ENCODE data around the gene PRKCH. TPM values are rescaled to one million over a fixed set of nuclear protein-coding genes. Genes with fewer than 3 reads are reported as not detected.
A peak's percentile ranks its signal among the peaks of the same experiment; 100 is the strongest.

PRKCH gene
- total and polyA plus RNA-seq, 2 of the 13 experiments (the other 11 are each of a cell fraction or from before 2014, with no cell fraction given), result 0.48 to 1.3 TPM

DNA sequence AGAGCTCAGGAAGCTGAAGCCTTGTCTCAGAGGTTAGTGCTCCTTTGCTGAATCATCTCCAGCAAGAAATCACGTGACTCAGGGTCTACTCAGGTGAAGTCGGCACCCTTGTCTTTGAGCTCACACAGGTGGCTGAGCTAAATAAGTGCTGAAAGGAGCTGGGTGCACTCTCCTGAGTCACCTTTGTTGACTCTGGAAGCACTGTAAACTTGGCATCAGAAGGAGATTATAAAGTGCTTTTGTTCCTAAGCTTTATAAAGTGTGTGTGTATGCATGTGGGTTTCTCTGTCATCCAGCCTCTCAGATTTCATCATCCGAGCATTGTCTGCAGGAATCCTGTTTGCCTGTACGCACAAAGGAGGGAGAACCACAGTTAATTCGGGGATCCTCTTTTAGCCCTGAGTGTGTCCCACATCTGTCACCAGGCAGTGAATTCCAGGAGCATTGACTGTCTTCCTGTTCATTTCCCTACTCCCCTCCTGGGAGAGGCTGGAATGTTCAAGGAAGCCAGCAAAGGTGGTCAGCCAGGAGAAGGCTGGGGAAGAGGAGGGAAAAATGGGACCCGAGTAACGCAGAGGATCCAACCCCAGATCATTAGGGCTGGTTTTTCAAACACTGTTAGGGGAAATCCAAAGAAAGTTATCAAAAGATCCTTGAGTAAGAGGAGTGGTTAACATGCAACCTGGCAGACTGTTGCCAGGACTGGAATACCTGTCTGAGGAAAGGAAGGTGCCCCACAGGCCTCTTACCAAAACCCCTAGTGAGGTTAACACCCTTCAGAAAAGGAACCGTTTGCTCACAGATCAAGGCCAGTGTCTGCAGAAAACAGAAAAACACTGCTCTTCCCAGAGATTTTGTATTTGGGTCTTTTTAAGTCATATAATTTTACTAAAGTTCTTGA, 216.4 kb downstream of the PRKCH start (continued):
- TF ChIP-seq ZNF17 (CRISPR knock-in tag; IDR thresholded peaks at IDR 0.05), result no peak
- TF ChIP-seq, protein P1, sequence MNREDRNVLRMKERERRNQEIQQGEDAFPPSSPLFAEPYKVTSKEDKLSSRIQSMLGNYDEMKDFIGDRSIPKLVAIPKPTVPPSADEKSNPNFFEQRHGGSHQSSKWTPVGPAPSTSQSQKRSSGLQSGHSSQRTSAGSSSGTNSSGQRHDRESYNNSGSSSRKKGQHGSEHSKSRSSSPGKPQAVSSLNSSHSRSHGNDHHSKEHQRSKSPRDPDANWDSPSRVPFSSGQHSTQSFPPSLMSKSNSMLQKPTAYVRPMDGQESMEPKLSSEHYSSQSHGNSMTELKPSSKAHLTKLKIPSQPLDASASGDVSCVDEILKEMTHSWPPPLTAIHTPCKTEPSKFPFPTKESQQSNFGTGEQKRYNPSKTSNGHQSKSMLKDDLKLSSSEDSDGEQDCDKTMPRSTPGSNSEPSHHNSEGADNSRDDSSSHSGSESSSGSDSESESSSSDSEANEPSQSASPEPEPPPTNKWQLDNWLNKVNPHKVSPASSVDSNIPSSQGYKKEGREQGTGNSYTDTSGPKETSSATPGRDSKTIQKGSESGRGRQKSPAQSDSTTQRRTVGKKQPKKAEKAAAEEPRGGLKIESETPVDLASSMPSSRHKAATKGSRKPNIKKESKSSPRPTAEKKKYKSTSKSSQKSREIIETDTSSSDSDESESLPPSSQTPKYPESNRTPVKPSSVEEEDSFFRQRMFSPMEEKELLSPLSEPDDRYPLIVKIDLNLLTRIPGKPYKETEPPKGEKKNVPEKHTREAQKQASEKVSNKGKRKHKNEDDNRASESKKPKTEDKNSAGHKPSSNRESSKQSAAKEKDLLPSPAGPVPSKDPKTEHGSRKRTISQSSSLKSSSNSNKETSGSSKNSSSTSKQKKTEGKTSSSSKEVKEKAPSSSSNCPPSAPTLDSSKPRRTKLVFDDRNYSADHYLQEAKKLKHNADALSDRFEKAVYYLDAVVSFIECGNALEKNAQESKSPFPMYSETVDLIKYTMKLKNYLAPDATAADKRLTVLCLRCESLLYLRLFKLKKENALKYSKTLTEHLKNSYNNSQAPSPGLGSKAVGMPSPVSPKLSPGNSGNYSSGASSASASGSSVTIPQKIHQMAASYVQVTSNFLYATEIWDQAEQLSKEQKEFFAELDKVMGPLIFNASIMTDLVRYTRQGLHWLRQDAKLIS (CRISPR knock-in tag; IDR thresholded peaks at IDR 0.05), result 0 out of 2 replicates have a peak, but pooled peaks have one; percentile 39
- TF ChIP-seq TOE1 (CRISPR knock-in tag; IDR thresholded peaks at IDR 0.05), result no peak
- TF ChIP-seq, protein P2, sequence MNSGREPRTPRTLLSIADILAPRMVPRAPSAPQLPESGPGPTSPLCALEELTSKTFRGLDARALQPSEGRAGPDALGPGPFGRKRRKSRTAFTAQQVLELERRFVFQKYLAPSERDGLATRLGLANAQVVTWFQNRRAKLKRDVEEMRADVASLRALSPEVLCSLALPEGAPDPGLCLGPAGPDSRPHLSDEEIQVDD (CRISPR knock-in tag; IDR thresholded peaks at IDR 0.05; ENCODE audit: borderline replicate concordance), result no peak
- TF ChIP-seq, protein P3, sequence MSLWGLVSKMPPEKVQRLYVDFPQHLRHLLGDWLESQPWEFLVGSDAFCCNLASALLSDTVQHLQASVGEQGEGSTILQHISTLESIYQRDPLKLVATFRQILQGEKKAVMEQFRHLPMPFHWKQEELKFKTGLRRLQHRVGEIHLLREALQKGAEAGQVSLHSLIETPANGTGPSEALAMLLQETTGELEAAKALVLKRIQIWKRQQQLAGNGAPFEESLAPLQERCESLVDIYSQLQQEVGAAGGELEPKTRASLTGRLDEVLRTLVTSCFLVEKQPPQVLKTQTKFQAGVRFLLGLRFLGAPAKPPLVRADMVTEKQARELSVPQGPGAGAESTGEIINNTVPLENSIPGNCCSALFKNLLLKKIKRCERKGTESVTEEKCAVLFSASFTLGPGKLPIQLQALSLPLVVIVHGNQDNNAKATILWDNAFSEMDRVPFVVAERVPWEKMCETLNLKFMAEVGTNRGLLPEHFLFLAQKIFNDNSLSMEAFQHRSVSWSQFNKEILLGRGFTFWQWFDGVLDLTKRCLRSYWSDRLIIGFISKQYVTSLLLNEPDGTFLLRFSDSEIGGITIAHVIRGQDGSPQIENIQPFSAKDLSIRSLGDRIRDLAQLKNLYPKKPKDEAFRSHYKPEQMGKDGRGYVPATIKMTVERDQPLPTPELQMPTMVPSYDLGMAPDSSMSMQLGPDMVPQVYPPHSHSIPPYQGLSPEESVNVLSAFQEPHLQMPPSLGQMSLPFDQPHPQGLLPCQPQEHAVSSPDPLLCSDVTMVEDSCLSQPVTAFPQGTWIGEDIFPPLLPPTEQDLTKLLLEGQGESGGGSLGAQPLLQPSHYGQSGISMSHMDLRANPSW (CRISPR knock-in tag; IDR thresholded peaks at IDR 0.05; ENCODE audit: borderline replicate concordance), result 0 out of 2 replicates have a peak, but pooled peaks have one; percentile 31
- TF ChIP-seq ZNF761 (CRISPR knock-in tag; conservative IDR thresholded peaks at IDR 0.05), result no peak; the same call in 1 of the 2 replicates
- TF ChIP-seq, protein P4, sequence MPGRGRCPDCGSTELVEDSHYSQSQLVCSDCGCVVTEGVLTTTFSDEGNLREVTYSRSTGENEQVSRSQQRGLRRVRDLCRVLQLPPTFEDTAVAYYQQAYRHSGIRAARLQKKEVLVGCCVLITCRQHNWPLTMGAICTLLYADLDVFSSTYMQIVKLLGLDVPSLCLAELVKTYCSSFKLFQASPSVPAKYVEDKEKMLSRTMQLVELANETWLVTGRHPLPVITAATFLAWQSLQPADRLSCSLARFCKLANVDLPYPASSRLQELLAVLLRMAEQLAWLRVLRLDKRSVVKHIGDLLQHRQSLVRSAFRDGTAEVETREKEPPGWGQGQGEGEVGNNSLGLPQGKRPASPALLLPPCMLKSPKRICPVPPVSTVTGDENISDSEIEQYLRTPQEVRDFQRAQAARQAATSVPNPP (CRISPR knock-in tag; IDR thresholded peaks at IDR 0.05), result no peak
- no peak for TF ChIP-seq ZNF124 (CRISPR knock-in tag; IDR thresholded peaks at IDR 0.05)
- TF ChIP-seq TP53 (CRISPR knock-in tag; conservative IDR thresholded peaks at IDR 0.05), result no peak
- peak; percentile 89; the same call in 1 of the 2 replicates for TF ChIP-seq FOXK1 (CRISPR knock-in tag; IDR thresholded peaks at IDR 0.05; ENCODE audit: borderline replicate concordance, low read depth)
- TF ChIP-seq, protein P5, sequence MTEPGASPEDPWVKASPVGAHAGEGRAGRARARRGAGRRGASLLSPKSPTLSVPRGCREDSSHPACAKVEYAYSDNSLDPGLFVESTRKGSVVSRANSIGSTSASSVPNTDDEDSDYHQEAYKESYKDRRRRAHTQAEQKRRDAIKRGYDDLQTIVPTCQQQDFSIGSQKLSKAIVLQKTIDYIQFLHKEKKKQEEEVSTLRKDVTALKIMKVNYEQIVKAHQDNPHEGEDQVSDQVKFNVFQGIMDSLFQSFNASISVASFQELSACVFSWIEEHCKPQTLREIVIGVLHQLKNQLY (CRISPR knock-in tag; IDR thresholded peaks at IDR 0.05), result peak; percentile 96
- TF ChIP-seq TEAD2 (CRISPR knock-in tag; IDR thresholded peaks at IDR 0.05), result no peak
- TF ChIP-seq PPARG (CRISPR knock-in tag; conservative IDR thresholded peaks at IDR 0.05), result peak; percentile 58; the same call in 1 of the 2 replicates
- TF ChIP-seq SETDB1 (CRISPR knock-in tag; IDR thresholded peaks at IDR 0.05; ENCODE audit: borderline replicate concordance), result no peak
- TF ChIP-seq ZNF773 (CRISPR knock-in tag; IDR thresholded peaks at IDR 0.05; ENCODE audit: borderline replicate concordance), result no peak
- TF ChIP-seq PHF21A (CRISPR knock-in tag; IDR thresholded peaks at IDR 0.05), result no peak; the same call in 1 of the 2 replicates
- no peak for TF ChIP-seq ZNF468 (CRISPR knock-in tag; IDR thresholded peaks at IDR 0.05)
- no peak for TF ChIP-seq GTF3A (CRISPR knock-in tag; conservative IDR thresholded peaks at IDR 0.05)
- no peak; the same call in 1 of the 2 replicates for TF ChIP-seq MYC (CRISPR knock-in tag; IDR thresholded peaks at IDR 0.05; ENCODE audit: borderline replicate concordance)
- TF ChIP-seq FOXM1 (CRISPR knock-in tag; IDR thresholded peaks at IDR 0.05), result no peak
- TF ChIP-seq ZNF224 (CRISPR knock-in tag; IDR thresholded peaks at IDR 0.05), result no peak
